CD8-positive, alpha-beta memory T cell (primary cell): ENCODE measurements around the gene TSKU. TPM values are rescaled to one million over a fixed set of nuclear protein-coding genes. Genes with fewer than 3 reads are reported as not detected.

Experiments
- CTCF ChIA-PET: fragments of 350-600 bp; sonication (Branson Sonifier 250); formaldehyde crosslinking; loops from one replicate; lab custom pipeline; 2021; ENCODE audit warnings: antibody characterized with exemption; lab: Charles Lee
- POLR2A ChIA-PET: fragments of 350-600 bp; sonication (Branson Sonifier 250); formaldehyde crosslinking; loops from one replicate; lab custom pipeline; 2021; ENCODE audit warnings: antibody characterized with exemption; lab: Charles Lee
- DNase-seq, 5 donors: peaks; one replicate each; pipeline versions ENCODE4 v3.0.0 to v3.0.0-alpha.2; 2020 to 2022; ENCODE audit warnings: mixed read lengths in 1 of 5
- H3K27ac ChIP-seq: one replicate; pipeline ENCODE4 v1.7.0; 2013; ENCODE audit warnings: low read depth, mild to moderate bottlenecking, low read length, moderate library complexity
- H3K27me3 ChIP-seq: 2 replicates; pipeline ENCODE4 v1.7.0; 2013; ENCODE audit warnings: low read length, mild to moderate bottlenecking; ENCODE audit not compliant: insufficient read depth, poor library complexity, severe bottlenecking
- H3K36me3 ChIP-seq: 2 replicates; pipeline ENCODE4 v1.7.0; 2013; ENCODE audit warnings: mild to moderate bottlenecking, low read length, moderate library complexity; ENCODE audit not compliant: insufficient read depth
- H3K4me1 ChIP-seq: 2 replicates; pipeline ENCODE4 v1.7.0; 2013; ENCODE audit warnings: mild to moderate bottlenecking, low read length, moderate library complexity; ENCODE audit not compliant: insufficient read depth
- H3K4me3 ChIP-seq: 2 replicates; pipeline ENCODE4 v1.7.0; 2013; ENCODE audit warnings: mild to moderate bottlenecking, low read length
- H3K9me3 ChIP-seq: 2 replicates; pipeline ENCODE4 v1.7.0; 2013; ENCODE audit warnings: mild to moderate bottlenecking, low read length
- H3K27ac Mint-ChIP-seq, 8 donors: one replicate each; pipeline ENCODE4 v1.8.0; 2020 to 2021; ENCODE audit warnings: mixed read lengths in 8 of 8, mild to moderate bottlenecking in 6 of 8, inconsistent platforms in 3 of 8, moderate library complexity in 3 of 8
- H3K27me3 Mint-ChIP-seq, 2 donors: one replicate each; pipeline ENCODE4 v1.8.0; 2020 to 2021; ENCODE audit warnings: mixed read lengths in 2 of 2, mild to moderate bottlenecking in 1 of 2, moderate library complexity in 1 of 2
- H3K36me3 Mint-ChIP-seq, 3 donors: one replicate each; pipeline ENCODE4 v1.8.0; 2020 to 2021; ENCODE audit warnings: mixed read lengths in 3 of 3, inconsistent platforms in 1 of 3, mild to moderate bottlenecking in 1 of 3
- H3K4me1 Mint-ChIP-seq, 3 donors: one replicate each; pipeline ENCODE4 v1.8.0; 2020 to 2021; ENCODE audit warnings: mixed read lengths in 3 of 3, inconsistent platforms in 1 of 3, mild to moderate bottlenecking in 1 of 3
- H3K4me3 Mint-ChIP-seq, 7 donors: one replicate each; pipeline ENCODE4 v1.8.0; 2020 to 2021; ENCODE audit warnings: mixed read lengths in 7 of 7, mild to moderate bottlenecking in 6 of 7, moderate library complexity in 4 of 7, inconsistent platforms in 2 of 7
- H3K9me3 Mint-ChIP-seq, 5 donors: one replicate each; pipeline ENCODE4 v1.8.0; 2020 to 2022; ENCODE audit warnings: mixed read lengths in 5 of 5, mild to moderate bottlenecking in 3 of 5, moderate library complexity in 2 of 5, inconsistent platforms in 1 of 5
- polyA plus RNA-seq: library from polyadenylated mRNA; unstranded; fragments of 300-500 nt; fragmentation: Illumina TruSeq; gene quantifications from one replicate; pipeline ENCODE4 v1.2.3, GENCODE V29; 2021
- total RNA-seq, 2 experiments: library from RNA; stranded (reverse); gene quantifications; one replicate each; pipeline ENCODE4 v1.2.3, GENCODE V29; 2021

The TSKU gene
- total and polyA plus RNA-seq, 3 experiments from 2014 or later: 0.11 to 0.13 TPM; not detected in 1

GRCh38 chr11:76801225-76801624 lies 18.1 kb downstream of the TSKU start:
- POLR2A ChIA-PET: no interaction called here
- H3K4me1 Mint-ChIP-seq: peaks cover 7 to 30% (median 11%) of the 10 kb centered on the region in 3 donors
- H3K27me3 ChIP-seq: no peaks in the 10 kb centered on the region

GRCh38 chr11:76801736-76802135 lies 18.6 kb downstream of the TSKU start:
- CTCF ChIA-PET: interaction anchor here (1.0 to 5.9 kb wide), 3 partner anchors 67 to 117 kb away, joined by 4 to 38 read pairs (median 4); no protein-coding TSS in a partner anchor
- H3K27ac ChIP-seq: no peak overlapping the region
- POLR2A ChIA-PET: interaction anchor here (0.6 kb wide), 1 partner anchor 1117 kb away, joined by 3 read pairs; no protein-coding TSS in a partner anchor
- no peaks in the 10 kb centered on the region for H3K27me3 ChIP-seq
- H3K4me3 ChIP-seq: no peak overlapping the region
- H3K9me3 ChIP-seq: no peaks in the 10 kb centered on the region
- no peaks in the 10 kb centered on the region for H3K9me3 Mint-ChIP-seq
- H3K4me1 Mint-ChIP-seq: peaks cover 7 to 30% (median 11%) of the 10 kb centered on the region in 3 donors
- no peak overlapping the region for H3K4me3 Mint-ChIP-seq
- no peak overlapping the region for H3K27ac Mint-ChIP-seq
- H3K36me3 Mint-ChIP-seq: no peaks in the 10 kb centered on the region
- no peak for DNase-seq
- peaks cover 22 to 33% of the 10 kb centered on the region in 2 donors for H3K27me3 Mint-ChIP-seq
- H3K4me1 ChIP-seq: peaks cover 11% of the 10 kb centered on the region
- H3K36me3 ChIP-seq: no peaks in the 10 kb centered on the region

More at GRCh38 chr11:76801225-76801624, 18.1 kb downstream of the TSKU start:
- H3K36me3 Mint-ChIP-seq: no peaks in the 10 kb centered on the region
- H3K4me1 ChIP-seq: peaks cover 11% of the 10 kb centered on the region
- no peak overlapping the region for H3K27ac Mint-ChIP-seq
- no peaks in the 10 kb centered on the region for H3K9me3 Mint-ChIP-seq
- H3K9me3 ChIP-seq: no peaks in the 10 kb centered on the region
- peaks cover 17 to 28% of the 10 kb centered on the region in 2 donors for H3K27me3 Mint-ChIP-seq
- no peak overlapping the region for H3K27ac ChIP-seq
- CTCF ChIA-PET: interaction anchor here (0.9 to 5.9 kb wide), 4 partner anchors 66 to 119 kb away, joined by 3 to 38 read pairs (median 4); no protein-coding TSS in a partner anchor
- H3K4me3 Mint-ChIP-seq: no peak overlapping the region
- no peak for DNase-seq
- H3K36me3 ChIP-seq: no peaks in the 10 kb centered on the region
- no peak overlapping the region for H3K4me3 ChIP-seq

GRCh38 chr11:76802151-76802550 lies 19.0 kb downstream of the TSKU start:
- Mint-ChIP-seq H3K4me1 (peaks cover 7 to 30% (median 11%) of the 10 kb centered on the region in 3 donors), H3K27me3 (peaks cover 22 to 35% of the 10 kb centered on the region in 2 donors), H3K9me3 (no peaks in the 10 kb centered on the region), H3K4me3 (no peak overlapping the region), H3K27ac (no peak overlapping the region), H3K36me3 (no peaks in the 10 kb centered on the region)
- DNase-seq: no peak
- H3K4me1 ChIP-seq: peaks cover 11% of the 10 kb centered on the region
- H3K9me3 ChIP-seq: no peaks in the 10 kb centered on the region
- POLR2A ChIA-PET: interaction anchor here (0.6 kb wide), 1 partner anchor 1117 kb away, joined by 3 read pairs; no protein-coding TSS in a partner anchor
- no peak overlapping the region for H3K4me3 ChIP-seq
- no peak overlapping the region for H3K27ac ChIP-seq
- CTCF ChIA-PET: interaction anchor here (1.0 to 5.9 kb wide), 3 partner anchors 67 to 117 kb away, joined by 4 to 38 read pairs (median 4); no protein-coding TSS in a partner anchor
- no peaks in the 10 kb centered on the region for H3K36me3 ChIP-seq
- no peaks in the 10 kb centered on the region for H3K27me3 ChIP-seq

- H3K36me3 Mint-ChIP-seq: no peaks in the 10 kb centered on the region
- no peak for DNase-seq
- H3K27me3 Mint-ChIP-seq: peaks cover 25 to 39% of the 10 kb centered on the region in 2 donors
- no peak overlapping the region for H3K27ac ChIP-seq
- no peak overlapping the region for H3K27ac Mint-ChIP-seq
- H3K9me3 ChIP-seq: no peaks in the 10 kb centered on the region
- H3K4me1 ChIP-seq: peaks cover 11% of the 10 kb centered on the region
- ChIA-PET CTCF (interaction anchor here (1.0 to 5.9 kb wide), 3 partner anchors 68 to 116 kb away, joined by 4 to 38 read pairs (median 4); no protein-coding TSS in a partner anchor), POLR2A (no interaction called here)
- no peak overlapping the region for H3K4me3 ChIP-seq
- H3K36me3 ChIP-seq: no peaks in the 10 kb centered on the region
- no peaks in the 10 kb centered on the region for H3K27me3 ChIP-seq
- H3K4me3 Mint-ChIP-seq: no peak overlapping the region
- peaks cover 11 to 35% (median 12%) of the 10 kb centered on the region in 3 donors for H3K4me1 Mint-ChIP-seq
- no peaks in the 10 kb centered on the region for H3K9me3 Mint-ChIP-seq
These were observed 19.5 kb downstream of the TSKU start for GRCh38 chr11:76802621-76803020.

- Mint-ChIP-seq H3K4me3 (no peak overlapping the region), H3K27me3 (peaks cover 25 to 41% of the 10 kb centered on the region in 2 donors), H3K9me3 (no peaks in the 10 kb centered on the region), H3K27ac (no peak overlapping the region), H3K4me1 (peaks cover 11 to 35% (median 12%) of the 10 kb centered on the region in 3 donors), H3K36me3 (no peaks in the 10 kb centered on the region)
- Histone ChIP-seq H3K27ac (no peak overlapping the region), H3K9me3 (no peaks in the 10 kb centered on the region), H3K4me1 (peaks cover 11% of the 10 kb centered on the region), H3K36me3 (no peaks in the 10 kb centered on the region), H3K27me3 (no peaks in the 10 kb centered on the region), H3K4me3 (no peak overlapping the region)
- DNase-seq: no peak
- POLR2A ChIA-PET: no interaction called here
- CTCF ChIA-PET: interaction anchor here (5.9 kb wide), 1 partner anchor 68 kb away, joined by 38 read pairs; no protein-coding TSS in a partner anchor
These were observed 19.9 kb downstream of the TSKU start for GRCh38 chr11:76803023-76803422.

GRCh38 chr11:76803811-76804600 lies 20.9 kb downstream of the TSKU start:
- peak in 2 of 5 donors; percentile 24 to 65 for DNase-seq
- H3K4me1 ChIP-seq: peaks cover 11% of the 10 kb centered on the region
- no peaks in the 10 kb centered on the region for H3K36me3 ChIP-seq
- no peaks in the 10 kb centered on the region for H3K36me3 Mint-ChIP-seq
- no peak overlapping the region for H3K27ac Mint-ChIP-seq
- ChIA-PET POLR2A (no interaction called here), CTCF (interaction anchor here (1.1 kb wide), 1 partner anchor 116 kb away, joined by 3 read pairs; no protein-coding TSS in a partner anchor)
- no peak overlapping the region for H3K27ac ChIP-seq
- no peak overlapping the region for H3K4me3 ChIP-seq
- peaks cover 25 to 48% of the 10 kb centered on the region in 2 donors for H3K27me3 Mint-ChIP-seq
- peaks cover 7 to 27% (median 11%) of the 10 kb centered on the region in 3 donors for H3K4me1 Mint-ChIP-seq
- no peaks in the 10 kb centered on the region for H3K9me3 Mint-ChIP-seq
- H3K4me3 Mint-ChIP-seq: peak overlapping the region in 1 of 7 donors; percentile 1
- H3K9me3 ChIP-seq: no peaks in the 10 kb centered on the region
- H3K27me3 ChIP-seq: no peaks in the 10 kb centered on the region

- H3K27ac ChIP-seq: no peak overlapping the region
- Mint-ChIP-seq H3K9me3 (no peaks in the 10 kb centered on the region), H3K4me1 (peaks cover 9 to 22% (median 13%) of the 10 kb centered on the region in 3 donors), H3K4me3 (no peak overlapping the region), H3K36me3 (no peaks in the 10 kb centered on the region), H3K27ac (peak overlapping the region in 1 of 8 donors; percentile 32), H3K27me3 (peaks cover 25 to 48% of the 10 kb centered on the region in 2 donors)
- no peak overlapping the region for H3K4me3 ChIP-seq
- no peaks in the 10 kb centered on the region for H3K9me3 ChIP-seq
- CTCF ChIA-PET: interaction anchor here (1.1 kb wide), 1 partner anchor 115 kb away, joined by 3 read pairs; no protein-coding TSS in a partner anchor
- no peaks in the 10 kb centered on the region for H3K36me3 ChIP-seq
- POLR2A ChIA-PET: no interaction called here
- no peaks in the 10 kb centered on the region for H3K27me3 ChIP-seq
- peak in 1 of 5 donors; percentile 13 for DNase-seq
- peaks cover 5% of the 10 kb centered on the region for H3K4me1 ChIP-seq
These were observed 22.2 kb downstream of the TSKU start for GRCh38 chr11:76805206-76805913.
